ENCODE data around the gene CLMP.
A peak's percentile ranks its signal among the peaks of the same experiment; 100 is the strongest.
"Not testable (repeated sequence)": the region's sequence is repeated elsewhere in the genome, so short reads cannot be mapped to it uniquely, and the experiment has no call there.

CLMP gene

GRCh38 chr11:123129920-123130319, 65.1 kb downstream of the CLMP start:
- no peak for DNase-seq

GRCh38 chr11:123125169-123125568, 69.9 kb downstream of the CLMP start:
- no peak for DNase-seq

GRCh38 chr11:123122852-123123251, 72.2 kb downstream of the CLMP start:
- no peak for DNase-seq

- DNase-seq = no peak
Observed at GRCh38 chr11:123122341-123122740, 72.7 kb downstream of the CLMP start.

GRCh38 chr11:123116486-123116885, 78.6 kb downstream of the CLMP start:
- DNase-seq = no peak

GRCh38 chr11:123111465-123111864, 83.6 kb downstream of the CLMP start:
- DNase-seq = peak; percentile 25 to 65

GRCh38 chr11:123110397-123110796, 84.7 kb downstream of the CLMP start:
- no peak for DNase-seq

- DNase-seq = no peak
Observed at GRCh38 chr11:123107945-123108495, 87.0 kb downstream of the CLMP start.

GRCh38 chr11:123104697-123105096, 90.4 kb downstream of the CLMP start:
- DNase-seq = no peak

- peak; percentile 41 to 79 for DNase-seq
Observed at GRCh38 chr11:123103326-123103980, 91.6 kb downstream of the CLMP start.

GRCh38 chr11:123100379-123101085, 94.5 kb downstream of the CLMP start:
- DNase-seq = no peak

- no peak for DNase-seq
Observed at GRCh38 chr11:123098990-123099389, 96.1 kb downstream of the CLMP start.

GRCh38 chr11:123093739-123094138, 101.3 kb downstream of the CLMP start:
- no peak for DNase-seq

- DNase-seq = no peak
Observed at GRCh38 chr11:123091506-123091905, 103.5 kb downstream of the CLMP start.

GRCh38 chr11:123090168-123090567, 104.9 kb downstream of the CLMP start:
- DNase-seq = not testable (repeated sequence)

GRCh38 chr11:123088896-123089295, 106.2 kb downstream of the CLMP start:
- not testable (repeated sequence) for DNase-seq

GRCh38 chr11:123087657-123088056, 107.4 kb downstream of the CLMP start:
- not testable (repeated sequence) for DNase-seq

- DNase-seq = no peak
Observed at GRCh38 chr11:123086305-123086704, 108.7 kb downstream of the CLMP start.

- DNase-seq = no peak
Observed at GRCh38 chr11:123085497-123085896, 109.6 kb downstream of the CLMP start.

- no peak for DNase-seq
Observed at GRCh38 chr11:123084454-123084853, 110.6 kb downstream of the CLMP start.

GRCh38 chr11:123083623-123084029, 111.4 kb downstream of the CLMP start:
- DNase-seq = peak; percentile 71 to 75

GRCh38 chr11:123082977-123083376, 112.1 kb downstream of the CLMP start:
- DNase-seq = no peak

- DNase-seq = no peak
Observed at GRCh38 chr11:123080015-123080414, 115.0 kb downstream of the CLMP start.

- DNase-seq = no peak
Observed at GRCh38 chr11:123076484-123076883, 118.6 kb downstream of the CLMP start.

Measured in inflammatory macrophage treated with lipopolysaccharide for 1 hour (primary cell).